RWPE2 (cell line): ENCODE results near the gene DTD2.

Experiments used
- ATAC-seq: fragments of 200-7000 bp; cut with Tn5 transposase; 3 replicates; pipeline ENCODE4 v1.9.1; 2021; ENCODE audit warnings: low read depth
- DNase-seq: peaks from one replicate; pipeline ENCODE4 v3.0.0-alpha.2; 2020; ENCODE audit warnings: low spot score
- H3K27ac ChIP-seq: fragments of 450-650 bp; 2 replicates; pipeline ENCODE4 v1.5.1; 2017; ENCODE audit warnings: mild to moderate bottlenecking; ENCODE audit not compliant: poor library complexity, severe bottlenecking
- H3K27me3 ChIP-seq: fragments of 250-450 bp; sonication (Bioruptor Pico); 2 replicates; pipeline ENCODE4 v1.5.1; 2021; ENCODE audit warnings: mild to moderate bottlenecking, moderate library complexity; ENCODE audit not compliant: insufficient read depth, poor library complexity, severe bottlenecking
- H3K36me3 ChIP-seq: fragments of 250-450 bp; sonication (Bioruptor Pico); 2 replicates; pipeline ENCODE4 v1.5.1; 2020; ENCODE audit warnings: low read depth, mild to moderate bottlenecking, moderate library complexity
- H3K4me1 ChIP-seq: fragments of 250-450 bp; sonication (Bioruptor Pico); 2 replicates; pipeline ENCODE4 v1.5.1; 2021; ENCODE audit warnings: mild to moderate bottlenecking, moderate library complexity; ENCODE audit not compliant: insufficient read depth, poor library complexity, severe bottlenecking
- H3K4me3 ChIP-seq: fragments of 250-450 bp; sonication (Bioruptor Pico); 2 replicates; pipeline ENCODE4 v1.5.1; 2021; ENCODE audit warnings: mild to moderate bottlenecking, moderate library complexity; ENCODE audit not compliant: severe bottlenecking
- H3K9me3 ChIP-seq: fragments of 250-450 bp; sonication (Bioruptor Pico); 2 replicates; pipeline ENCODE4 v1.5.1; 2021; ENCODE audit warnings: mild to moderate bottlenecking, moderate library complexity; ENCODE audit not compliant: severe bottlenecking
- TF ChIP-seq, protein P1 (sequence below): fragments of 450-650 bp; IDR thresholded peaks from one replicate; pipeline ENCODE4 v1.5.1; 2017; ENCODE audit warnings: mild to moderate bottlenecking, moderate library complexity; ENCODE audit not compliant: poor library complexity, severe bottlenecking

Gene DTD2

DNA sequence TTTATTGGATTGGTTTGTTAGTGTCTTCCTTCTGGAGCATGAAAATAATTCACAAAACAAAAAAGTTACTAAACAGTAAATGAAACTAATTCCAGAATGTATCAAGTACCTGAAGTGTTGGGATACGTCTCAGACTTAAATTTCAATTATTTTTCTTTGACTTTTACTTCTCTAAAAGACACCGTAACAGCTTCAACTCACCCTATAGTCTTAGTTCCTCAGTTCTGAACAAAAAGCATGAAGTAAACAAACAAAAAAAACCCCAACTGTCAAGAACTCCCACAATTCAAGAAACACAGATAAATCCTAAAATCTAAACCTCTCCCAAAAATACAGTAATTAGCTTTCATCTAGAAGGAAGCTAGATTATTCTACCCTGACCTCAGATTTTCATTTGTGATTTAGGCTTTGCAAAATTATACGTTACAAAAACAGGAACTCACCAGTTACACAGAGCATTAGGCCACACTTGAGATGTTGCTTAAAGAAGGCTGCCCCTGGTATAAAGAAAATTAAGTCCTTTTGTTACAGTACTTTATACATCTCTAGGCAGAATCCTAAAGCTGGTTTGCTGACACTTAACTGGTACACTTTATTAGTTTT, 47.2 kb downstream of the DTD2 start:
- Histone ChIP-seq H3K4me3 (no peak overlapping the region), H3K27ac (no peak overlapping the region), H3K4me1 (peaks cover 15% of the 10 kb centered on the region), H3K9me3 (no peaks in the 10 kb centered on the region), H3K36me3 (peaks cover 3% of the 10 kb centered on the region; the same call in 1 of the 2 replicates), H3K27me3 (no peaks in the 10 kb centered on the region)
- TF ChIP-seq, protein P1, sequence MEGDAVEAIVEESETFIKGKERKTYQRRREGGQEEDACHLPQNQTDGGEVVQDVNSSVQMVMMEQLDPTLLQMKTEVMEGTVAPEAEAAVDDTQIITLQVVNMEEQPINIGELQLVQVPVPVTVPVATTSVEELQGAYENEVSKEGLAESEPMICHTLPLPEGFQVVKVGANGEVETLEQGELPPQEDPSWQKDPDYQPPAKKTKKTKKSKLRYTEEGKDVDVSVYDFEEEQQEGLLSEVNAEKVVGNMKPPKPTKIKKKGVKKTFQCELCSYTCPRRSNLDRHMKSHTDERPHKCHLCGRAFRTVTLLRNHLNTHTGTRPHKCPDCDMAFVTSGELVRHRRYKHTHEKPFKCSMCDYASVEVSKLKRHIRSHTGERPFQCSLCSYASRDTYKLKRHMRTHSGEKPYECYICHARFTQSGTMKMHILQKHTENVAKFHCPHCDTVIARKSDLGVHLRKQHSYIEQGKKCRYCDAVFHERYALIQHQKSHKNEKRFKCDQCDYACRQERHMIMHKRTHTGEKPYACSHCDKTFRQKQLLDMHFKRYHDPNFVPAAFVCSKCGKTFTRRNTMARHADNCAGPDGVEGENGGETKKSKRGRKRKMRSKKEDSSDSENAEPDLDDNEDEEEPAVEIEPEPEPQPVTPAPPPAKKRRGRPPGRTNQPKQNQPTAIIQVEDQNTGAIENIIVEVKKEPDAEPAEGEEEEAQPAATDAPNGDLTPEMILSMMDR = no peak
- ATAC-seq (no peak), DNase-seq (no peak)

DNA sequence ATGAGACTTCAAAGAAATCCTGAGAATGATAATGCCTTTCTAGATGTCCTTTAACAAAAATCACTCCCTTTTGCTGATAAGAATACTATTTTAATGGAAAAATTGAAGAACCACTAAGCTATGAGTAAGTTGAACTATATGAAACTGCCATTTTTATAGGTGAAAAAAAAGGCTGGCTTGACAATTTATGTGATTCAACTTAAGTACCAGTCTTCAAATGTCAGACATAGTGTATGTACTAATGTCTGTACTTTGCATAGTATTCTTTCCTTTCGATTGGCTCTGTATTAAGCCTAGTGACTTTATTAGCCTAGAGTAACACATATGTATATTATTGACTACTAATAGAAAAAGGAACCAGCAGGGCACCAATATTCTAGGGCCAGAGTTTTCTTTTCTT, 48.9 kb downstream of the DTD2 start:
- Histone ChIP-seq H3K27ac (no peak overlapping the region), H3K36me3 (peaks cover 3% of the 10 kb centered on the region; the same call in 1 of the 2 replicates), H3K4me1 (no peaks in the 10 kb centered on the region), H3K4me3 (no peak overlapping the region), H3K9me3 (no peaks in the 10 kb centered on the region), H3K27me3 (no peaks in the 10 kb centered on the region)
- no peak for DNase-seq
- TF ChIP-seq, protein P1 = no peak
- no peak for ATAC-seq

DNA sequence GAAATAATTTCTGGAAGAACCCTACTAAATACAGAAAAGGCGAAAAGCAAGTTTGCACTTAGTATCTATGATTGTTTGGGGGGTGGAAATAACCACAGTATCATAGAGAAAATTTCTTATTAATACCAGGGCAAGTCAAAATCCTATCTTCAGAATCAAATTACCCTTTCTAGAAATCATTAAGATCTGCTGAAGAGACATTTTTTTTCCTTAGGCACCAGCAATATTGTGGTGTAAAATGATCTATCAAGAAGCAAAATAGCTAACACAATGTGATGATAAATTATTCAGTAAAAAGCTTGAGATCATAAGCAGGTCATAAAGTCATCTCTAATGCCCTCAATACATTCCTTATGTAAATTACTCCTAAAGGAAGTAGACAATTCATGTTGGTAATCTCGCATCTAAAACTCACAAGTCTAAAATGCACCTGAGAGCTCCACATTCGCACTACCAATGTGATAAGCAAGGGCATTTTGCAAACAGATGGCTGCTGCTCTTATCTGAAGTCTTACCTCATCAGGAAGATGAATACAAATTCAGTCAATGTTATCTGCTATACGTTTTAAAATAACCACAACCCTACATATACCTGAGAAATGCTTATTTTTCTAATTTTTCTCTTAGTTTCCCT, 51.6 kb downstream of the DTD2 start:
- Histone ChIP-seq H3K36me3 (peaks cover 17% of the 10 kb centered on the region), H3K27me3 (no peaks in the 10 kb centered on the region), H3K4me1 (no peaks in the 10 kb centered on the region), H3K27ac (no peak overlapping the region), H3K4me3 (no peak overlapping the region), H3K9me3 (no peaks in the 10 kb centered on the region)
- DNase-seq (no peak), ATAC-seq (no peak)
- TF ChIP-seq, protein P1 = no peak

DNA sequence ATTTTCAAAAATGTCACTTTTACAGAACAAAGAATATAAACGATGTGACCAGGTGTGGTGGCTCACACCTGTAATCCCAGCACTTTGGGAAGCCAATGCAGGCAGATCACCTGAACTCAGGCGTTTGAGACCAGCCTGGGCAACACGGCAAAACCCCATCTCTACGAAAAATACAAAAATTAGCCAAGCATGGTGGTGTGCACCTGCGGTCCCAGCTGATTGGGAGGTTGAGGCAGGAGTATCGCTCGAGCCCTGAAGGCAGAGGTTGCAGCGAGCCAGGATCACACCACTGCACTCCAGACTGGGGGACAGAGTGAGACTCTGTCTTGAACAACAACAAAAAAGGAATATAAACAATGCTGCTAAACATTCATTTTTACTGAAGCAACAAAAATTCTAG, 52.2 kb downstream of the DTD2 start:
- no peaks in the 10 kb centered on the region for H3K4me1 ChIP-seq
- H3K36me3 ChIP-seq = peaks cover 18% of the 10 kb centered on the region
- no peaks in the 10 kb centered on the region for H3K9me3 ChIP-seq
- ATAC-seq = no peak
- no peaks in the 10 kb centered on the region for H3K27me3 ChIP-seq
- DNase-seq = no peak
- TF ChIP-seq, protein P1 = no peak
- no peak overlapping the region for H3K27ac ChIP-seq
- H3K4me3 ChIP-seq = no peak overlapping the region

DNA sequence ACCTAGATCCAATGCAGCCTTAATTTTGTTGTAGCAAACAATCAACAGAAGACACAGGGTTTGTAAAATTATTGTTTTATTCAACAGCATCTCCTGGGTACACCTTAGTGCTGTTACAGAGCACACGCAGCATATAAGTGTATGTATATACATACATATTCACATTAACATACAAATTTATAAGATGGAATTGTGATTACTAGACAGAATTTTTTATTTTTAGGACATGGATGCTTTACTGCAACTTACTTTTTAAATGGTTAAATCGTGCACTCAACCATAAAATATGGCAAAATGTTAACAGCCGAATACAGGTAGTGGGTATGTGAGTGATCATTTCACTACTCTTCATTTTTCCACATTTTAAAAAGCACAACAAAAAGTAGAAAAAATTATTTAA, 53.6 kb downstream of the DTD2 start:
- no peak overlapping the region for H3K27ac ChIP-seq
- TF ChIP-seq, protein P1 = no peak
- H3K27me3 ChIP-seq = no peaks in the 10 kb centered on the region
- H3K36me3 ChIP-seq = peaks cover 30% of the 10 kb centered on the region
- no peak overlapping the region for H3K4me3 ChIP-seq
- H3K9me3 ChIP-seq = no peaks in the 10 kb centered on the region
- DNase-seq (no peak), ATAC-seq (no peak)
- no peaks in the 10 kb centered on the region for H3K4me1 ChIP-seq
